T follicular helper cell (primary cell): ENCODE measurements around the gene MALL.
"Not testable (repeated sequence)": the region's sequence is repeated elsewhere in the genome, so short reads cannot be mapped to it uniquely, and the experiment has no call there.

Source experiments
- DNase-seq: peaks from one replicate; pipeline ENCODE4 v3.0.0-alpha.2; 2020; ENCODE audit warnings: low read depth

The MALL gene

GRCh38 chr2:110120171-110121051 is 4.8 kb upstream of the MALL start:
- DNase-seq = no peak

- DNase-seq = no peak
Measured at GRCh38 chr2:110116033-110116710, 550 bp upstream of the MALL start.

- no peak for DNase-seq
Measured at GRCh38 chr2:110114831-110115255, 779 bp downstream of the MALL start.

GRCh38 chr2:110113961-110114591 is 1.5 kb downstream of the MALL start:
- no peak for DNase-seq

GRCh38 chr2:110108291-110108690 is 7.3 kb downstream of the MALL start:
- not testable (repeated sequence) for DNase-seq

- no peak for DNase-seq
Measured at GRCh38 chr2:110107092-110108079, 8.2 kb downstream of the MALL start.

- DNase-seq = no peak
Measured at GRCh38 chr2:110106642-110107041, 9.0 kb downstream of the MALL start.

- DNase-seq = no peak
Measured at GRCh38 chr2:110105608-110106467, 9.8 kb downstream of the MALL start.

GRCh38 chr2:110105183-110105582 is 10.4 kb downstream of the MALL start:
- DNase-seq = no peak

GRCh38 chr2:110104025-110104771 is 11.4 kb downstream of the MALL start:
- no peak for DNase-seq

- DNase-seq = no peak
Measured at GRCh38 chr2:110103061-110103961, 12.3 kb downstream of the MALL start.

- DNase-seq = no peak
Measured at GRCh38 chr2:110101901-110102803, 13.5 kb downstream of the MALL start.

- no peak for DNase-seq
Measured at GRCh38 chr2:110101280-110101844, 14.3 kb downstream of the MALL start.

GRCh38 chr2:110100880-110101279 is 14.7 kb downstream of the MALL start:
- DNase-seq = not testable (repeated sequence)

GRCh38 chr2:110100480-110100879 is 15.1 kb downstream of the MALL start:
- no peak for DNase-seq

GRCh38 chr2:110099471-110100225 is 16.0 kb downstream of the MALL start:
- DNase-seq = no peak

- no peak for DNase-seq
Measured at GRCh38 chr2:110099038-110099425, 16.6 kb downstream of the MALL start.
